Keratinocyte (primary cell): ENCODE results near the gene BFSP2.

ENCODE experiments used
- EZH2 ChIP-seq: IDR thresholded peaks from one replicate; pipeline ENCODE4 v1.6.1; 2012; ENCODE audit warnings: inconsistent platforms, mild to moderate bottlenecking, low read length, moderate library complexity
- TF ChIP-seq, protein P1 (sequence below), 3 experiments: IDR thresholded peaks in 1 of 3; conservative IDR thresholded peaks in 1 of 3; optimal IDR thresholded peaks in 1 of 3; 2 replicates in 2 of 3; 3 replicates in 1 of 3; pipeline versions ENCODE3 to v1.5.1; 2011; ENCODE audit warnings: low read length in 3 of 3, mild to moderate bottlenecking in 3 of 3, moderate library complexity in 2 of 3, control low read depth in 1 of 3, inconsistent platforms in 1 of 3; ENCODE audit not compliant: insufficient read depth in 2 of 3; ENCODE audit errors: extremely low read depth in 1 of 3

DNA sequence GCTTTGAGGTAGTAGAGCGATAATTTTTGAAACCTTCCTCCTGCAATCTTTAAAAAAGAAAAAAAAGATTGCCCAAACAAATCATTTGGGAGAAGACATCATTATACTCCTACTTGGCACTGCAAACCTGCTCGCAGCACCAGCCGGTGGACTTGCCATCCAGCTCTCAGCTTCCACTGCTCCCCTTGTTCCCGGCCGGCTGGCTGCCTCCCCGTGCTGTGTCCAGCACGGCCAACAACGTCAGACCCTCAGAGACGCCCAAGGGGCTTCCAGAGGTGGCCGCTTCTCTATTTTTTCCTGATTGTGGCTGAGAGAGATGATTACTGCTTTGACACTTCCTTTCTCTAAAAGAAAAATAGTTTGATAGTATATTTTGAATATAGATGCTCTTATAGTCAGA is 3.0 kb upstream of the BFSP2 start:
- no peak for TF ChIP-seq EZH2
- TF ChIP-seq, protein P1, sequence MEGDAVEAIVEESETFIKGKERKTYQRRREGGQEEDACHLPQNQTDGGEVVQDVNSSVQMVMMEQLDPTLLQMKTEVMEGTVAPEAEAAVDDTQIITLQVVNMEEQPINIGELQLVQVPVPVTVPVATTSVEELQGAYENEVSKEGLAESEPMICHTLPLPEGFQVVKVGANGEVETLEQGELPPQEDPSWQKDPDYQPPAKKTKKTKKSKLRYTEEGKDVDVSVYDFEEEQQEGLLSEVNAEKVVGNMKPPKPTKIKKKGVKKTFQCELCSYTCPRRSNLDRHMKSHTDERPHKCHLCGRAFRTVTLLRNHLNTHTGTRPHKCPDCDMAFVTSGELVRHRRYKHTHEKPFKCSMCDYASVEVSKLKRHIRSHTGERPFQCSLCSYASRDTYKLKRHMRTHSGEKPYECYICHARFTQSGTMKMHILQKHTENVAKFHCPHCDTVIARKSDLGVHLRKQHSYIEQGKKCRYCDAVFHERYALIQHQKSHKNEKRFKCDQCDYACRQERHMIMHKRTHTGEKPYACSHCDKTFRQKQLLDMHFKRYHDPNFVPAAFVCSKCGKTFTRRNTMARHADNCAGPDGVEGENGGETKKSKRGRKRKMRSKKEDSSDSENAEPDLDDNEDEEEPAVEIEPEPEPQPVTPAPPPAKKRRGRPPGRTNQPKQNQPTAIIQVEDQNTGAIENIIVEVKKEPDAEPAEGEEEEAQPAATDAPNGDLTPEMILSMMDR (optimal IDR thresholded peaks at IDR 0.05 in 1 of 3, IDR thresholded peaks at IDR 0.05 in 1 of 3, conservative IDR thresholded peaks at IDR 0.05 in 1 of 3; ENCODE audit: extremely low read depth in 1 of 3, insufficient read depth in 2 of 3, low read length in 3 of 3): no peak
